HG02623 (cell line): ENCODE data around the gene ATP2B2.

Source experiments
- ATAC-seq: cut with Tn5 transposase; IDR thresholded peaks from one replicate; pipeline ENCODE4 v1.9.1; 2021; ENCODE audit warnings: moderate library complexity; ENCODE audit not compliant: unreplicated experiment

The ATP2B2 gene

GRCh38 chr3:10368512-10368911 is 136.9 kb downstream of the ATP2B2 start:
- ATAC-seq, result no peak

- ATAC-seq, result no peak
These were observed 137.9 kb downstream of the ATP2B2 start for GRCh38 chr3:10367506-10367905.

- ATAC-seq, result no peak
These were observed 138.7 kb downstream of the ATP2B2 start for GRCh38 chr3:10366651-10367101.

- no peak for ATAC-seq
These were observed 139.6 kb downstream of the ATP2B2 start for GRCh38 chr3:10365791-10366190.

- ATAC-seq, result no peak
These were observed 140.1 kb downstream of the ATP2B2 start for GRCh38 chr3:10365316-10365715.

GRCh38 chr3:10364806-10365205 is 140.6 kb downstream of the ATP2B2 start:
- no peak for ATAC-seq

GRCh38 chr3:10363935-10364334 is 141.5 kb downstream of the ATP2B2 start:
- no peak for ATAC-seq

- no peak for ATAC-seq
These were observed 144.0 kb downstream of the ATP2B2 start for GRCh38 chr3:10361375-10361774.

- ATAC-seq, result no peak
These were observed 144.9 kb downstream of the ATP2B2 start for GRCh38 chr3:10360478-10360877.

- ATAC-seq, result no peak
These were observed 145.6 kb downstream of the ATP2B2 start for GRCh38 chr3:10359761-10360161.

- no peak for ATAC-seq
These were observed 146.9 kb downstream of the ATP2B2 start for GRCh38 chr3:10358309-10358980.

GRCh38 chr3:10357592-10358308 is 147.6 kb downstream of the ATP2B2 start:
- ATAC-seq, result no peak

- no peak for ATAC-seq
These were observed 148.3 kb downstream of the ATP2B2 start for GRCh38 chr3:10357095-10357494.

GRCh38 chr3:10356461-10356981 is 148.9 kb downstream of the ATP2B2 start:
- no peak for ATAC-seq

GRCh38 chr3:10354361-10355015 is 150.9 kb downstream of the ATP2B2 start:
- no peak for ATAC-seq

- no peak for ATAC-seq
These were observed 151.6 kb downstream of the ATP2B2 start for GRCh38 chr3:10353661-10354360.

- ATAC-seq, result no peak
These were observed 152.2 kb downstream of the ATP2B2 start for GRCh38 chr3:10353160-10353559.

GRCh38 chr3:10352146-10352911 is 153.1 kb downstream of the ATP2B2 start:
- no peak for ATAC-seq

GRCh38 chr3:10351013-10351735 is 154.2 kb downstream of the ATP2B2 start:
- no peak for ATAC-seq
